Middle frontal gyrus (tissue), 1 donor: Measurements from ENCODE around the gene FAM20C.
"Not testable (repeated sequence)": the region's sequence is repeated elsewhere in the genome, so short reads cannot be mapped to it uniquely, and the experiment has no call there.

Source experiments
- DNase-seq: peaks from one replicate; pipeline ENCODE4 v3.0.0-alpha.2; 2015; ENCODE audit warnings: low spot score; ENCODE audit errors: extremely low spot score

The FAM20C gene

GRCh38 chr7:173209-173918, 19.0 kb upstream of the FAM20C start:
- no peak for DNase-seq

- no peak for DNase-seq
These were observed 17.7 kb upstream of the FAM20C start for GRCh38 chr7:174716-175115.

- DNase-seq: no peak
These were observed 16.4 kb upstream of the FAM20C start for GRCh38 chr7:175955-176354.

- DNase-seq: no peak
These were observed 16.0 kb upstream of the FAM20C start for GRCh38 chr7:176381-176780.

- no peak for DNase-seq
These were observed 15.4 kb upstream of the FAM20C start for GRCh38 chr7:176786-177459.

GRCh38 chr7:178444-178843, 13.9 kb upstream of the FAM20C start:
- no peak for DNase-seq

- no peak for DNase-seq
These were observed 13.1 kb upstream of the FAM20C start for GRCh38 chr7:179209-179681.

GRCh38 chr7:179948-180694, 12.2 kb upstream of the FAM20C start:
- DNase-seq: no peak

- no peak for DNase-seq
These were observed 10.6 kb upstream of the FAM20C start for GRCh38 chr7:181738-182137.

- DNase-seq: not testable (repeated sequence)
These were observed 9.9 kb upstream of the FAM20C start for GRCh38 chr7:182502-182901.

- DNase-seq: no peak
These were observed 8.7 kb upstream of the FAM20C start for GRCh38 chr7:183496-184292.

GRCh38 chr7:184294-185264, 7.8 kb upstream of the FAM20C start:
- no peak for DNase-seq

- no peak for DNase-seq
These were observed 5.8 kb upstream of the FAM20C start for GRCh38 chr7:186516-187113.

- DNase-seq: no peak
These were observed 5.0 kb upstream of the FAM20C start for GRCh38 chr7:187227-187927.

- DNase-seq: no peak
These were observed 4.2 kb upstream of the FAM20C start for GRCh38 chr7:188174-188573.

GRCh38 chr7:188727-189500, 3.5 kb upstream of the FAM20C start:
- DNase-seq: no peak

GRCh38 chr7:189719-190118, 2.7 kb upstream of the FAM20C start:
- no peak for DNase-seq

GRCh38 chr7:190196-190595, 2.2 kb upstream of the FAM20C start:
- DNase-seq: no peak
